Hematopoietic multipotent progenitor cell (in vitro differentiated cells): ENCODE data around the gene CDK5RAP1. TPM values are rescaled to one million over a fixed set of nuclear protein-coding genes. Genes with fewer than 3 reads are reported as not detected.
"Not testable (repeated sequence)": the region's sequence is repeated elsewhere in the genome, so short reads cannot be mapped to it uniquely, and the experiment has no call there.

Experiments
- DNase-seq, 3 donors: peaks; one replicate each; pipeline ENCODE4 v3.0.0-alpha.2; 2011 to 2015; ENCODE audit warnings: low read depth in 2 of 3, low spot score in 2 of 3
- total RNA-seq: library from RNA; depleted of rRNA; stranded (reverse); fragments of >200 nt; gene quantifications from one replicate; pipeline ENCODE4 v1.2.3, GENCODE V29; 2012

The CDK5RAP1 gene
- total RNA-seq, 1 donor = 21.8 TPM

DNA sequence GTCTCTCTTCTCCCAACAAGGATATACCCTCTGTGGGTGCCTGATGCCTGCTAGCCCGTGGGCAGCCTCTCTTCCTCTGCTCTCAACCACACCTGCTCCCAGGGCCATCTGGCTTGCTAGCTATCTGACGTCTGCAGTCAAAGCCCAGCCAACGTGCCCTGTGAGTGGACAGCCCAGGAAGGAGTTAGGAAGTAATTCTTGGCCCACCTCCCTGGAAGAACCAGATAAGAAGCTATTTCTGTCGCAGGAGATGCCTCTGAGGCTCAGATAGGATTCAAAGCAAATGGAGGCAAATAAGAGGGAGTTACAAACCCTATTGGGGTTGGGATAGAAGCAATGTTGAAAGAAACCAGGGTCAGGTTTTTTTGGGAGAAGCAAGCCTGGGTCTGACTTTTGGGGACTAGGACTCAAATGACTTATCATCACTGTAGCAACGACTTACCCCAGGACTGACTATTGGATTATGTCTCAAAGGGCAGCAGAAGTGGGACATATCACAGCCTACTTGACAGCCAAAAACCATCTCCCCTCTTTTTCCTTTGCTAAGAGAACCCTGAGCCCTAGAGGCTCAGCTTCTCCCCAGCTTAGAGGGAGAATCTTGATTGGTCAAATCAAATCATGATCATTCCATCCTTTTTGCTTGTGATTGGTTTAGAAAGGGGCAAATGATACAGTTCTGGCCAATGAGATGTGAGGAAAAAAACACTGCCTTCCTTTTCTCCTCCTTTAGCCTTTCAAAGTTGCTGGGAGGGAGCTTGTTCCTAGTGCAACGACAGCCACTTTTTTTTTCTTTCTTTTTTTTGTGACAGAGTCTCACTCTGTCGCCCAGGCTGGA lies 18.0 kb upstream of the CDK5RAP1 start:
- DNase-seq = peak in 1 of 3 donors; percentile 25

DNA sequence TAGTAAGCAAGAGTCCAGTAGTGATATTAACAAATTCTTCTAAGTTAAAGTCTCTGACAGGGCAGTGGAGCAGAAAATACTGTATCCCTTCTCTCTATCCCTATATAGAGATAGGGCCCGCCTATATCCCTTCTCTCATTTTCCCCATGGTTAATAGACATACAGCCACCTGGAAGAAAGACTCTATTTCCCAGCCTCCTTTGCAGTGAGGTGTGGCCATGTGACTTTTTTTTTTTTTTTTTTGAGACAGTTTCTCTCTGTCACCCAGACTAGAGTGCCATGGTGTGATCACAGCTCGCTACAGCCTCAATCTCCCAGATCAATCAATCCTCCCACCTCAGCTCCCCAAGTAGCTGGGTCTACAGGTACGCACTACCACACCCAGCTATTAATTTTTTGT lies 16.7 kb upstream of the CDK5RAP1 start:
- DNase-seq = no peak

DNA sequence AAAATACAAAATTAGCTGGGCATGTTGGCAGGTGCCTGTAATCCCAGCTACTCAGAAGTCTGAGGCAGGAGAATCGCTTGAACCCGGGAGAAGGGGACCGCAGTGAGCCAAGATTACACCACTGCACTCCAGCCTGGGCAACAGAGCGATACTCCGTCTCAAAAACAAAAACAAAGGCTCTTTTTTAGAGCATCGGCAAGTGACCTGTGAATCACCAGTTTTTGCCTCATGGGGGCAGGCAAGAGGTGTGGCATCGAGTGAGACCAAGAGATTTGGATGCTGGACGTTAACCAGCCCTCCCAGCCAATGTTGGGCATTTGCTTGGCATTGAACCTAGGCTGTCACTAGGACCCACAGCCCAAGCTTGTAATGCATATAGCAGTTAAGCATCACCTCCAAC lies 14.6 kb upstream of the CDK5RAP1 start:
- DNase-seq = peak in 1 of 3 donors; percentile 55

DNA sequence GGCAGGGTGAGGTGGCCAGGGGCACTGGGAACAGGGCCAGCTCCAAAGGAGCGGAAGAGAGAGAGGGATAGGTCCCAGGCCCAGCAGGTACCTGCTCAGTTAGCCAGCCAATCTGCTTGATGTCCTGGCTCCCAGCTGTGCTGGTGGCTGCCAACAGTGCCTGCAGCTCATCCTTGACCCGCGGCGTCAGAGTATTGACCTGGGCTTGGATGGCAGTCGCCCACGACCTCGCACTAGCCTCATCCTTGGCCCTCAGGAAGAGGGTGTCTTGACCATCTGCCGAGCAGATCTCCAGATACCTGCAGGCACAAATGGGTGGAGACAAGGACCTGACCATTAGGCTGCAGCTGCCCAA lies 11.1 kb upstream of the CDK5RAP1 start:
- DNase-seq = no peak

DNA sequence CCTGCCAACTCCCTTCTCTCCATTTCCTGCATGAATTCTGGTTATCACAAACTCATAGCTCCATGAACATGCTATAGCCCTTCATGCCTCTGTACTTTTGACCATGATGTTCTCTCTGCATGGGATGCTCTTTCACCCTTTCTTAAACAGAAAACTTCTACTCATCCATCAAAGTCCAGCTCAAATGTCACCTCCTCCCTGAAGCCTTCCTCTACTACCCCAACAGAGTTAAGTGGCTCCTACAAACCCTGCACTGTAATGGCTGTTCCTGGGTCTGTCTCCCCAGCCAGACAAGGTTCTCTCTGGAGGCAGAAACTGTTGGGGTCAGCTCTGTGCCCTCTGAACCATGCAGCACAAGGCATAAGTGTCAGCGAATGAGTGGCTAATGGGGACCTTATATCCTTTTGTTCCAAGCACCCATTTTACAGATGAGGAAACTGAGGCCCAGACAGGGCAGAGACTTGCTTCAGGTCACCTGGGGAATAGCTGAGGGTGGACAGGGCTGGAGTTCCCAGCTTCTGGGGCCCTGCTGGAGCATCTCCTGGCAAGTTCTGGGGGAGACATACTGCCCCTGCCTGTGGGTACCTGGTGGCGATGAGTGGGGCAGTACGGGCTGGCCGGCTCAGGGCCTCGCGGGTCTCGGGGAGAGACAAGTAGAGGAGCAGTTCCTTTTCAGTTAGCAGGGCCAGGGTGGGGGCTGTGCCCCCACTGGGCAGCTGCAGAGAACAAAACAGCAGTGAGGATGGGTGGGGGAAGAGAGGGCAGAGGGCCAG lies 10.6 kb upstream of the CDK5RAP1 start:
- no peak for DNase-seq

DNA sequence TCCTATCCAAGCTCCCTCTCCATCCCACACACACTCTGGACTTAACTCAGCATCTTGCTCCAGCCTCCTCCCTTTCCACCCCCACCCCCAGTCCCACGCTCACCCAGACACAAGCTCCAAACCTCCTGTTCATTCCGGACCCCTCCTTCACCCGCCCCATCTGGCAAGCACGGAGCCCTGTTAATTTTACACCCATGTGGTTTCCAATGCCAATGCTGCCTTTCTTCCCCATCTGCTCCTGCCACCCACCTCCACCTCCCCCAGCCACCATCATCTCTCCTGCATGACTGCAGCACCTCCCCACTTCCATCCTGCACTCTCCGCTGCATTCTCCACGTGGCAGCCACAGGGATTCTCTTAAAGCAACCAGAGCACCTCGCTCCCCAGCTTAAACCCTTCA lies 9.9 kb upstream of the CDK5RAP1 start:
- DNase-seq = no peak

DNA sequence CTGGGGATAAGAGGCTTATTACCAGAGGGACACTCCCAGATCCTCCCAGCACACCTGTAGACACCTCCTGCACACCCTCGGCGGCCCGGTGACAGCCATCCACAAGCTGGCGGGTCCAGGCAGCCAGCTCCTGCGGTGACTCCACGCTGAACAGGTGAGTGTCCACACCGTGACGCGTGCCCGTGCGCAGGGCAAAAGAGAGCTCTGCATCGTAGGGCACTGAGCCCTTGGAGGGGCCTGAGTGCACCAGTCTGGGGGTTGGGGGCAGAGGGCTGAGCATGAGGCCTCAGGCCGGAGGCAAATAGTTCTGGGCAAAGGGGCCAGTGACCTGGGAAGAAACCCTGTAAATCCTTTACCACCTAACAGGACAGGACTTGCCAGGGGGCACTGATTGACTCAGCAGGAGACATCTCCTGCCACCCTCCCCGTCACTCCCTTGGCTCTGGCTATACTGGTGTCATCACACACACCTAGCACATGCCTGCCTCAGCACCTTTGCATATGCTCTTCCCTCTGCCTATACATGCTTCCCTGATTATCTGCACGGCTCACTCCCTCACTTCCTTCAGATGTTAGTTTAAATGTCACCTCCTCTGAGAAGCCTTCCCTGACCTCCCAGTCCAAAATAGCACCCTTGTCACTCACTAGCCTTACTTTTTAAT lies 8.9 kb upstream of the CDK5RAP1 start:
- DNase-seq = no peak

DNA sequence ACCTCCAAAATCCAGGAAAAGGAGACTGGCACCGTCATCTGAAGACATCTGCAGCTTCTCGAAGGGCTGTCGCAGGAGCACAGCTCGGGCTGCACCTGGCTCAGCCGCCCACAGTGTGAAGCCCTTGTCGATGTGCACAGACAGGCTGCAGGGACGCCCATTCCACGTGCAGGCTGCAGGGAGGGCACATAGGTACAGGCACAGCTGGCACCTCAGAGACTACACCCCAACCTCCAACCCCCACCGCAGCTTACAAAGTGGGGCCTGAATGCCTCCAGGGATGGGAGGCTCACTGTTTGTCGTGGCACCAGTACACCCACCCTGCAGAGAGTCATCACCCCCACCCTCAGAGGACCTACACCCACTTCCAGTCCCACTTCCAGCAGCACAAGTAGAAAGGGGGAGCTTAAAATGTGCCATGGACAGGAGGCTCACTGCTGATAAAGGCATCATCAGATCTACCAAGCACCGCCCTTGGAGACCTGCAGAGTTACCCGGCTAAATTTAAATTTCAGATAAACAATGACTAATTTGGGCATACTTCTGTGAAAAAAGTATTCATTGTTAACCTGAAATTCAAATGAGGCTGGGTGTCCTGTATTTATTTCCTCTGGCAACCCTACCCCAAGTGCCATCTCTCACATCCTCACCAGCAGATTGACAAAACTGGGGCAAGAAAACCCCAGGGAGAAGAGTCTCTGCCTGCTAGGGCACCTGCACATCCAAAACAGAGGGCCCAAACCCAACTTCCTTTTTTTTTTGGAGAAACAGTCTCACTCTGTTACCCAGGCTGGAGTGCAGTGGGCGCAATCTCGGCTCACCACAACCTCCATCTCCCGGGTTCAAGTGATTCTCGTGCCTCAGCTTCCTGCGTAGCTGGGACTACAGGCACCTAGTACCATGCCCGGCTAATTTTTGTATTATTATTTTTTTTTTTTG lies 7.7 kb upstream of the CDK5RAP1 start:
- DNase-seq = peak in 1 of 3 donors; percentile 8

DNA sequence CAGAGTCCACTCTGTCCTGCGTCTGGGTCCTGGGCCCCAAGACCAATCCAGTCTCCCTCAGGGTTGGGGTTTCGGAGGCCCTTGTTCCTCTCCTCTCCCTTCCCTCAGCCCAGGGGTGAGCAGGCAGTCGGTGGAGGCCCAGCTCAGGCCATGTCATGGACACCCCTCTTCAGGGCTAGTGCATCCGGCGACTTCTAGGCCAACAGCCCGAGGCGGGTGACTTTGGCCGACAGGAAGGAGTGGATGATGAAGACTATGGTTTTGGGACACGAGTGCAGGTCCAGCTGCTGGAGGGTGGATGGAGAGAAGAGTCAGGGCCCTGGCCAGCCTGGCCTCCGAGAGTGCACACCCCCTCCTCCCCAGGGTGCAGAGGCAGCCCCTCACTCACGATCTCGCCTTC lies 7.0 kb upstream of the CDK5RAP1 start:
- DNase-seq = no peak

DNA sequence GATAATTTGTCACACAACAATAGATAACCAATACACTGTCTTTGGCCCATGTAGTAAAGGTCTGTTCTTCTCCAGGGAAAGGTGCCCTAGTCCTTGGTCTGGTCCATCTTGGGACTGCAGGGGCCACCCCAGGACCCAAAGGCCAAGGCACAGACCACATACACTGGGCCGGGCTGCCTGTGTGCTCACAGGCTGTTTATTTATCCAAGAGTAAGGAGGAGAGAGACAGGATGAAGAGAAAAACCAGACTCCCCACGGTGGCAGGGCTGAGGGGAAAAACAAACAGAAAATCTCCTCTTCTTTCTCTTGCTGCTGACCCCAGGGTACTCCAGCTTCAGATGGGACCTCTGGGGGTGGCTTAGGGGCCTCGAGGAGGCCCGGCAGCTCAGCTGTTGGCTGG lies 6.5 kb upstream of the CDK5RAP1 start:
- DNase-seq = no peak

DNA sequence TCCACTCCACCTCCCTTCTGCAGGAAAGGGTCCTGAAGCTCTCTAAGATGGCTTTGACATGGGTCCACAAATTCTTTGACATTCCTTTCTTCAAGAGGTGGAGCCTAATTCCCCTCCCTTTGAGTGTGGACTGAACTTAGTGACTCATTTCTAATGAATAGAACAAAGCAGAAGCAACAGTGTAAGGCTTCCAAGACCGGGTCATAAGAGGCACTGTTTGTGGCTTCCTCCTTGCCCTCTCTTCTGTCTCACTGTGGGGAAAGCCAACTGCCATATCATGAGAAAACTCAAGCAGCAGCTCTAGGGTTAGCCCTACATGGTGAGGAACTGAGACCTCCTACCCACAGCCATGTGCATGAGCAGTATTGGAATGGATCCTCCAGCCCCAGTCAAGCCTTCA lies 5.9 kb upstream of the CDK5RAP1 start:
- DNase-seq = peak in 1 of 3 donors; percentile 2

DNA sequence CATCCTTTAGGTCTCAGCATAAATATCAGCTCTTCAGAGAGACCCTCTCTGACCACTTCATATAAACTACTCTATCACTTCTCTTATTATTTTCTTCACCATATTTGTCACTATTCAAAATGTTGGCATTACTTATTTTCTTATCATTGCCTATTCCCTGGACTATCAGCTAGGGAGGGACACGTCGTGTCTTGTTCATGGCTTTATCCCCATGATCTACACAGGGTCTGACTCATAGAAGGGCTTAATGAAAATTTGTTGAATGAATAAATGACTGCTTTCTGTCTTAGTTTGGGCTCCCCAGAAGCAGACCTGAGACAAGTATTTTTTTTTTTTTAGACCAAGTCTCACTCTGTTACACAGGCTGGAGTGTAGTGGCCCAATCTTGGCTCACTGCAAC lies 3.0 kb upstream of the CDK5RAP1 start:
- DNase-seq = no peak

DNA sequence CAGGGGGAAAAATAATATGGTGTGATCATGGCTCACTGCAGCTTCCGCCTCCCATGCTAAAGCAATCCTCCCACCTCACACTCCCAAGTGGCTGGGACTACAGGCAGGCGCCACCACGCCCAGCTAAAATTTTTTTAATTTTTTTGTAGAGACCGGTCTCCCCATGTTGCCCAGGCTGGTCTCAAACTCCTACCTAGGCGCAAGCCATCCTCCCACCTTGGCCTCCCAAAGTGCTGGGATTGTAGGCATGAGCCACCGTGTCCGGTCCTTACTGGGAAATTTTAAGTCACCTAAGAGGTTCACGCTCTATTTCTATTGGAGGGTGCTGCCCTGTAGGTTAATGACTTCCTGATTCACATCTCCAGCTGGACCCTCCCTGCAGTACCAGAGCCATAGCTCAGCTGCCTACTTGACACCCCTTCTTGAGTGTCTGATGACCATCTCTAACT lies 626 bp upstream of the CDK5RAP1 start:
- no peak for DNase-seq

DNA sequence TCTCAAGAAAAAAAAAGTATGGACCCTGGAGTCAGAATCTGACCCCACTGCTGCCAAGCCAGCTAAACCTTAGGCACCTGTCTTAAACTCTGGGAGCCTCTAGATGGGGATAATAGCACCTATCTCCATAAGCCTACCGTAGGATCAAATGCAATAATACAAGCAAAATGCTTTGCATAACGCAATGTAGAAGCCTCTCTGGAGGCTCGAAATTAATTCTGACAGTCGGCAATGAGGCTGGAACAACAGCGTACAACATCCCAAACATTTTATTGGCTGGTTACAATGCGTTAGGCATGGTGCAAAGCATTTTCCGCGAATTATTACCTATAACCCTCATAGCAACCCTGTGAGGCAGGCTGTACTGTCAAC lies 521 bp downstream of the CDK5RAP1 start:
- peak in 2 of 3 donors; percentile 27 to 29 for DNase-seq

DNA sequence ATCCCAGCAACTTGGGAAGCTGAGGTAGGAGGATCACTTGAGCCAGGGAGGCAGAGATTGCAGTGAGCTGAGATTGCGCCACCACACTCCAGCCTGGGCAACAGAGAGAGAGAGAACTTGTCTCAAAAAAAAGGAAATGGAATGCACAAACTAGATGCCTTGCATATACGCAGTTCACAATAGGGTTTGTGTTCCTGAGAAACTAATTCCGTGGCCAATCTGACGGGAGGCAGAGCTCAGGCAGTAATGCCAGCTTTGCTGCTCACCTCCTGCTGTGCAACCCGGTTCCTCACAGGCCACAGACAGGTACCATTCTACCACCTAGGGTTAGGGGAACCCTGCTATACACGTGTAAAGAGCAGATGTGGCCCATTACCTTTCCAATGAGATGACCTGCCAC lies 1.4 kb downstream of the CDK5RAP1 start:
- DNase-seq = no peak

DNA sequence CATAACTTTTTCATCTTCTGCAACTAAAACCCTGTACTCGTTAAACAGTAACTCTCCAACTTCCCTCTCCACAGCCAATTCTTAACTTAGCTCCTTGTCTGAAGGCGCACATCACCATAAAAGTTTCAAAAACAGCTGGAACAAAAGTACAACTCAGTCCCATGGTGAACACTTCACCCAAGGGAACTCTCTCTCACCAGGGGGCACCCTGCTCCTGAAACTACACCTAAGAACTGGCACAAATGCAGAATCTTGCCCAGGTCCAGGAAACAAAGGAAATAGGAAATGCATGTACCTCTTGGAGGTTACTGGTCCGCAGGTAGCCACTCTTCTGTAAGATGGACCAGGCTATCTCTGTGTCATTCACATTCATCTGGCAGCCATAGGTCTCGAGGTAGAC lies 6.6 kb downstream of the CDK5RAP1 start:
- peak in 1 of 3 donors; percentile 19 for DNase-seq

DNA sequence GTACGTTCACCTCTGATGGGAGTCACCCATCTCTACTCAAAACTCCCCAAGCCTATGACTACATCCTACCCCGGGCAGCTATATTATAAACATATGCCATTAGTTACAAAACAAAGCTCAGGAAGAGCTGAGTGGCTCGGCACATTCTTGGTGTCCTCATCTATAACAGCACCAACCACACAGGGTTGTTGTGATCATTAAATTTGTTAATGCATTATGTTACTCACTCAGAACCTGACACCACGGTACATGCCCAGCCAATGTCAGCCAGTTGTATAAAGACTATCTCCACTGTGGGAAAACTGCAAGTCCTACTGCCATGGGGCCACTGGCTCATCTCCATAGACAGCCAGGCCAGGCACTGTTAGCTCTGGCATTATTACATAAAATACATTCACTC lies 7.7 kb downstream of the CDK5RAP1 start:
- DNase-seq = no peak

DNA sequence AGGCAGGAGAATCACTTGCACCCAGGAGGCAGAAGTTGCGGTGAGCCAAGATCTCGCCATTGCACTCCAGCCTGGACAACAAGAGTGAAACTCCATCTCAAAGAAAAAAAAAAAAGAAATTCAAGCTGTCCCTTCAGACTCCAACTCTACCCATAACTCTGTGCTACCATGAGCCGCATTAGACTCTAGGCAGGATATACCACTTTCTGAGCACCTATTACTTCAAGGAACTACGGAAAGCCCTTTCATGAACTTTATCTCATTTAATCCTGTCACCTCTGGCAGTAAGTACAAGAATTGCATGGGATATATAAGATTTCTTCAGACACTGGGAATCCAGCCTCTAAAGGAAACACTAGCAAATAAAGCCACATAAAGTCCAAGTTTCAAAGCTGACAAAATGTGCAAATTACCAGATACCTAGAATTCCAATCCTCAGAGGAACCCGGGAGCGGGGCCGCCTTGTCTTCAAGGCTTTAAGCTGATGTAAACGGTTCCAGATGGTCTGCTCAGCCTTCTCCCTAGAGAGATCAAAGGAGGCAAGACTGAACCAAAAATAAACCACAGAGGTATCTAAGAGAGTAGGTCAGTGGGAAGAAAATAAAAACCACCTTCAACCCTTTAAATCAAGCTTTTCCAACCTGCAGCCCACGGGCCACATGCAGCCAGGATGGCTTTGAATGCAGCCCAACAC lies 9.4 kb downstream of the CDK5RAP1 start:
- DNase-seq = no peak

DNA sequence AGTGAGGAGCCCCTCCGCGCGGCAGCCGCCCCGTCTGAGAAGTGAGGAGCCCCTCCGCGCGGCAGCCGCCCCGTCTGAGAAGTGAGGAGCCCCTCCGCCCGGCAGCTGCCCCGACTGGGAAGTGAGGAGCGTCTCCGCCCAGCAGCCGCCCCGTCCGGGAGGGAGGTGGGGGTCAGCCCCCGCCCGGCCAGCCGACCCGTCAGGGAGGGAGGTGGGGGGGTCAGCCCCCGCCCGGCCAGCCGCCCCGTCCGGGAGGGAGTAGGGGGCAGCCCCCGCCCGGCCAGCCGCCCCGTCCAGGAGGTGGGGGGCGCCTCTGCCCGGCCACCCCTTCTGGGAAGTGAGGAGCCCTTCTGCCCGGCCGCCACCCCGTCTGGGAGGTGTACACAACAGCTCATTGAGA lies 12.0 kb downstream of the CDK5RAP1 start:
- not testable (repeated sequence) for DNase-seq

DNA sequence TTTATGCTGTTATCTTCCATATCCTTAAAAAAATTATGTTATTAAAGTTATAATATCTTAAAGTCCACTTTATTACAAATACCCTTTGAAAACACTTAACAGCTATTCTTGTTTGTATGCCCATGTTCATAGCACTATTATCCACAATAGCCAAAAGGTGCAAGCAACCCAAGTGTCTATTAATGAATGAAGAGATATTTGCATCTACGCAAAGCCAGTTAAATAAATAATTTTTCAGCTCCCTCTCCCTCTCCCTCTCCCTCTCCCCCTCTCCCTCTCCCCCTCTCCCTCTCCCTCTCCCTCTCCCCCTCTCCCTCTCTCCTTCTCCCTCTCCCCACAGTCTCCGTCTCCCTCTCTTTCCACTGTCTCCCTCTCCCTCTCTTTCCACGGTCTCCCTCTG lies 13.1 kb downstream of the CDK5RAP1 start:
- no peak for DNase-seq
